ENCODE data around the gene USP20.

The USP20 gene

GRCh38 chr9:129901993-129902739 lies 66.9 kb downstream of the USP20 start:
- ChIA-PET CTCF (no interaction called here), POLR2A (no interaction called here)
- TF ChIP-seq BHLHE40 (IDR thresholded peaks at IDR 0.05; ENCODE audit: borderline replicate concordance): no peak
- no peak for TF ChIP-seq FOXM1 (IDR thresholded peaks at IDR 0.05; ENCODE audit: borderline replicate concordance)
- TF ChIP-seq FOXK2 (IDR thresholded peaks at IDR 0.05): no peak
- TF ChIP-seq ZNF384 (IDR thresholded peaks at IDR 0.05): no peak
- TF ChIP-seq NFRKB (IDR thresholded peaks at IDR 0.05): no peak
- no peak for TF ChIP-seq ARNT (IDR thresholded peaks at IDR 0.05)
- no peak for DNase-seq (ENCODE audit: extremely low spot score)

- ChIA-PET CTCF (no interaction called here), POLR2A (no interaction called here)
- no peak for DNase-seq (ENCODE audit: extremely low spot score)
These were observed 67.5 kb downstream of the USP20 start for GRCh38 chr9:129902740-129903134.

GRCh38 chr9:129904734-129905133 lies 69.5 kb downstream of the USP20 start:
- ChIA-PET CTCF (no interaction called here), POLR2A (no interaction called here)
- DNase-seq (ENCODE audit: extremely low spot score): no peak
- no peak for TF ChIP-seq CTBP1 (IDR thresholded peaks at IDR 0.05; ENCODE audit: borderline replicate concordance)
- no peak for TF ChIP-seq ZNF384 (IDR thresholded peaks at IDR 0.05)
- no peak for TF ChIP-seq PKNOX1 (IDR thresholded peaks at IDR 0.05)
- TF ChIP-seq LEF1 (IDR thresholded peaks at IDR 0.05; ENCODE audit: borderline replicate concordance): no peak
- TF ChIP-seq L3MBTL2 (conservative IDR thresholded peaks at IDR 0.05): no peak
- TF ChIP-seq SP1 (IDR thresholded peaks at IDR 0.05): no peak
- no peak for TF ChIP-seq ARNT (IDR thresholded peaks at IDR 0.05)
- TF ChIP-seq TARDBP (IDR thresholded peaks at IDR 0.05): no peak
- TF ChIP-seq FOXA1 (IDR thresholded peaks at IDR 0.05): no peak
- no peak for TF ChIP-seq SUZ12 (IDR thresholded peaks at IDR 0.05)
- no peak for TF ChIP-seq FOXK2 (IDR thresholded peaks at IDR 0.05)
- TF ChIP-seq BHLHE40 (IDR thresholded peaks at IDR 0.05; ENCODE audit: borderline replicate concordance): no peak
- no peak for TF ChIP-seq ELF4 (IDR thresholded peaks at IDR 0.05)
- no peak for TF ChIP-seq HDGF (IDR thresholded peaks at IDR 0.05; ENCODE audit: borderline replicate concordance)
- no peak for TF ChIP-seq NFRKB (IDR thresholded peaks at IDR 0.05)
- no peak for TF ChIP-seq FOXM1 (IDR thresholded peaks at IDR 0.05; ENCODE audit: borderline replicate concordance)

More at GRCh38 chr9:129902740-129903134, 67.5 kb downstream of the USP20 start:
- TF ChIP-seq ZNF384 (IDR thresholded peaks at IDR 0.05): no peak
- TF ChIP-seq HDGF (IDR thresholded peaks at IDR 0.05; ENCODE audit: borderline replicate concordance): no peak
- no peak for TF ChIP-seq L3MBTL2 (conservative IDR thresholded peaks at IDR 0.05)
- no peak for TF ChIP-seq TARDBP (IDR thresholded peaks at IDR 0.05)
- no peak for TF ChIP-seq FOXK2 (IDR thresholded peaks at IDR 0.05)
- TF ChIP-seq BHLHE40 (IDR thresholded peaks at IDR 0.05; ENCODE audit: borderline replicate concordance): no peak
- no peak for TF ChIP-seq PKNOX1 (IDR thresholded peaks at IDR 0.05)
- no peak for TF ChIP-seq LEF1 (IDR thresholded peaks at IDR 0.05; ENCODE audit: borderline replicate concordance)
- TF ChIP-seq FOXM1 (IDR thresholded peaks at IDR 0.05; ENCODE audit: borderline replicate concordance): no peak
- TF ChIP-seq NFRKB (IDR thresholded peaks at IDR 0.05): no peak
- TF ChIP-seq ELF4 (IDR thresholded peaks at IDR 0.05): no peak
- TF ChIP-seq SUZ12 (IDR thresholded peaks at IDR 0.05): no peak
- no peak for TF ChIP-seq CTBP1 (IDR thresholded peaks at IDR 0.05; ENCODE audit: borderline replicate concordance)

- ChIA-PET POLR2A (no interaction called here), CTCF (no interaction called here)
- DNase-seq (ENCODE audit: extremely low spot score): no peak
- TF ChIP-seq PKNOX1 (IDR thresholded peaks at IDR 0.05) (no peak), LEF1 (IDR thresholded peaks at IDR 0.05; ENCODE audit: borderline replicate concordance) (no peak), FOXA1 (IDR thresholded peaks at IDR 0.05) (no peak), ELF4 (IDR thresholded peaks at IDR 0.05) (no peak), ZNF384 (IDR thresholded peaks at IDR 0.05) (no peak), HDGF (IDR thresholded peaks at IDR 0.05; ENCODE audit: borderline replicate concordance) (no peak), FOXK2 (IDR thresholded peaks at IDR 0.05) (no peak), FOXM1 (IDR thresholded peaks at IDR 0.05; ENCODE audit: borderline replicate concordance) (no peak), TARDBP (IDR thresholded peaks at IDR 0.05) (no peak), SP1 (IDR thresholded peaks at IDR 0.05) (no peak), SUZ12 (IDR thresholded peaks at IDR 0.05) (no peak)
These were observed 71.0 kb downstream of the USP20 start for GRCh38 chr9:129906298-129906697.

- TF ChIP-seq CTBP1 (IDR thresholded peaks at IDR 0.05; ENCODE audit: borderline replicate concordance): no peak
- TF ChIP-seq ZNF384 (IDR thresholded peaks at IDR 0.05): no peak
- no peak for TF ChIP-seq SUZ12 (IDR thresholded peaks at IDR 0.05)
- no peak for TF ChIP-seq HDGF (IDR thresholded peaks at IDR 0.05; ENCODE audit: borderline replicate concordance)
- TF ChIP-seq PKNOX1 (IDR thresholded peaks at IDR 0.05): no peak
- TF ChIP-seq TARDBP (IDR thresholded peaks at IDR 0.05): no peak
- no peak for TF ChIP-seq ARNT (IDR thresholded peaks at IDR 0.05)
- no peak for TF ChIP-seq LEF1 (IDR thresholded peaks at IDR 0.05; ENCODE audit: borderline replicate concordance)
- TF ChIP-seq FOXA1 (IDR thresholded peaks at IDR 0.05): no peak
- no peak for TF ChIP-seq L3MBTL2 (conservative IDR thresholded peaks at IDR 0.05)
- no peak for TF ChIP-seq SP1 (IDR thresholded peaks at IDR 0.05)
- TF ChIP-seq BHLHE40 (IDR thresholded peaks at IDR 0.05; ENCODE audit: borderline replicate concordance): no peak
- TF ChIP-seq FOXK2 (IDR thresholded peaks at IDR 0.05): no peak
- no peak for TF ChIP-seq ELF4 (IDR thresholded peaks at IDR 0.05)
- no peak for TF ChIP-seq FOXM1 (IDR thresholded peaks at IDR 0.05; ENCODE audit: borderline replicate concordance)
- TF ChIP-seq NFRKB (IDR thresholded peaks at IDR 0.05): no peak
- ChIA-PET CTCF (no interaction called here), POLR2A (no interaction called here)
- no peak for DNase-seq (ENCODE audit: extremely low spot score)
These were observed 71.9 kb downstream of the USP20 start for GRCh38 chr9:129907201-129907600.
